DOHH2 (cell line): ENCODE measurements around the gene CCDC15.

Source experiments
- H3F3A ChIP-seq: fragments of 200-600 bp; sonication (generic), shearing (Covaris generic); 2 replicates; pipeline ENCODE4 v1.6.0; 2016; ENCODE audit warnings: antibody characterized with exemption, mild to moderate bottlenecking; ENCODE audit not compliant: control insufficient read depth, insufficient read depth
- H3K27ac ChIP-seq: fragments of 200-600 bp; sonication (generic); 2 replicates; pipeline ENCODE4 v1.5.1; 2014; ENCODE audit warnings: low read depth, mild to moderate bottlenecking, low read length, moderate library complexity
- H3K27me3 ChIP-seq: fragments of 200-600 bp; sonication (generic); 2 replicates; pipeline ENCODE4 v1.6.1; 2014; ENCODE audit warnings: mild to moderate bottlenecking, low read length, mixed read lengths; ENCODE audit not compliant: control insufficient read depth
- H3K36me3 ChIP-seq: fragments of 200-600 bp; sonication (generic); 2 replicates; pipeline ENCODE4 v1.6.1; 2014; ENCODE audit warnings: mild to moderate bottlenecking, low read length, moderate library complexity, mixed read lengths; ENCODE audit not compliant: control insufficient read depth
- H3K4me1 ChIP-seq: fragments of 200-600 bp; sonication (generic); 2 replicates; pipeline ENCODE4 v1.6.1; 2014; ENCODE audit warnings: mild to moderate bottlenecking, low read length, mixed read lengths; ENCODE audit not compliant: control insufficient read depth
- H3K4me2 ChIP-seq: fragments of 200-600 bp; sonication (generic); 2 replicates; pipeline ENCODE4 v1.6.0; 2014; ENCODE audit warnings: mild to moderate bottlenecking, low read length, moderate library complexity
- H3K4me3 ChIP-seq: fragments of 200-600 bp; sonication (generic); 2 replicates; pipeline ENCODE4 v1.5.1; 2014; ENCODE audit warnings: mild to moderate bottlenecking, low read length, mixed read lengths
- H3K79me2 ChIP-seq: fragments of 200-600 bp; sonication (generic); 2 replicates; pipeline ENCODE4 v1.6.1; 2014; ENCODE audit warnings: mild to moderate bottlenecking, low read length, mixed read lengths; ENCODE audit not compliant: control insufficient read depth
- H3K9me2 ChIP-seq: fragments of 200-600 bp; sonication (generic); replicated peaks from 2 replicates; pipeline ENCODE4 v1.6.1; 2014; ENCODE audit warnings: mild to moderate bottlenecking, low read length, mixed read lengths; ENCODE audit not compliant: control insufficient read depth
- H3K9me3 ChIP-seq: fragments of 200-600 bp; sonication (generic); 2 replicates; pipeline ENCODE4 v1.6.1; 2014; ENCODE audit warnings: antibody characterized with exemption, low read length, mixed read lengths; ENCODE audit not compliant: control insufficient read depth, insufficient read depth
- H4K20me1 ChIP-seq: fragments of 200-600 bp; sonication (generic); 2 replicates; pipeline ENCODE4 v1.6.0; 2014; ENCODE audit warnings: low read depth, mild to moderate bottlenecking, antibody characterized with exemption, low read length, moderate library complexity; ENCODE audit not compliant: control insufficient read depth, insufficient read depth
- EZH2phosphoT487 ChIP-seq: fragments of 200-600 bp; sonication (generic); IDR thresholded peaks from 2 replicates; pipeline ENCODE4 v1.6.1; 2017; ENCODE audit warnings: borderline replicate concordance, mild to moderate bottlenecking, antibody characterized with exemption, low read length, moderate library complexity, mixed read lengths
- TF ChIP-seq, protein P1 (sequence below): fragments of 200-600 bp; sonication (generic); IDR thresholded peaks from one replicate; pipeline ENCODE4 v1.5.1; 2014; ENCODE audit warnings: antibody characterized with exemption, mild to moderate bottlenecking, low read depth, low read length; ENCODE audit not compliant: poor library complexity, severe bottlenecking

CCDC15 gene

DNA sequence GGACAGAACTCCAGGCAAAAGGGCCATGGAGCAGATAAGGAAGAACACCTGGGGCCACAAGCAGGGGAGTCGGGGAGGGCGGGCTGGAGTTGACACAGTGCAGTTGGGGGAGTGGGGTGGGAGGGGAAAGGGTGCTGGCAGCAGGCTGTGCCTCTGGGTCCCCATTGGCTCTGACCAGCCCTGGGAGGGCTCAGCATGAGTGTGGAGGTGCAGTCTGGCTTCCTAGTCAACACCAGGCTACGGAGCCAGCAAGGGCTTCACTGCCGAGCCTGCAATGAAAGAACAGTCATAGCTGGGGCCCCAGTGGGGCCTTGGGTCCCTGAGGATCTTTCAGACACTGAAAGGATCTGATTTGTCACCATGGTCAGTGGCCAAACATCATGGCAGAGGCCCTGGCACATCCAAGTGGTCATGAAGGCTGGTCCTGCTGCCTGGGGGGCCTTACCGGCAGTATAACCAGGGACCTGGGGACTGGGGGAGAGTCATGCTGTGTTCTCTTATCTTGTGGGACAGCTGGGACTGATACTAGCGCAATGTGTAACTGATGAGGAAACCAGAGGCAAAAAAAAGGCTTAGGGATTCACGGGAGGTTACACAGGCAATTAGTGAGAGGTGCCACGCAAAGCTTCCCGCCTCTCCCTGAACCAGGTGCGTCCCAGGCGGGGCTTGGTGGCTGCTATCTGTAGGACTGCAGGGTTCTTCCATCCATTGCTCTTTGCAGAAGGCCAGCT lies 120.7 kb downstream of the CCDC15 start:
- no peak overlapping the region for H3K4me2 ChIP-seq
- H3K9me3 ChIP-seq = no peaks in the 10 kb centered on the region

DNA sequence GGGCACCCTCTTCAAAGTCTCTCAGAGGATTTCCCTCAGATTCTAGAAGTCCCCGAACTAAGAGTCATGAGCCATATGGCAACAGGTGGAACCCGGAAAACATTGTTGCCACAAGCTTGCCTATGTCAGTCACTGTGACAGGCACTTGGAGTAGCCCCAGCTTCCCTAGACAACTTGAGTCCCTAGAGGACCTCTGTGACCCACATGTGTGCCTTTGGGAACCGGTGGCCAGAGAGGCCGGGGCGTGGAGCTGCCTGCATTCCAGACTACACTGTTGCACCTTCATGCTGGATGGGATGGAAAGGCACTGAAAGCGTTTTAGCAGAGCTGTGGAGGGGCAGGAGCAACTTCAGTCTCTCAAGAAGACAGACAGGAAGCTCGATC lies 121.2 kb downstream of the CCDC15 start:
- Histone ChIP-seq H3K79me2 (no peaks in the 10 kb centered on the region), H3K27me3 (no peaks in the 10 kb centered on the region), H3K27ac (no peak overlapping the region), H3K9me2 (no peaks in the 10 kb centered on the region), H4K20me1 (no peaks in the 10 kb centered on the region), H3K4me1 (peaks cover 40% of the 10 kb centered on the region), H3F3A (no peaks in the 10 kb centered on the region), H3K36me3 (no peaks in the 10 kb centered on the region), H3K4me3 (no peak overlapping the region), H3K9me3 (no peaks in the 10 kb centered on the region), H3K4me2 (no peak overlapping the region)
- TF ChIP-seq, protein P1, sequence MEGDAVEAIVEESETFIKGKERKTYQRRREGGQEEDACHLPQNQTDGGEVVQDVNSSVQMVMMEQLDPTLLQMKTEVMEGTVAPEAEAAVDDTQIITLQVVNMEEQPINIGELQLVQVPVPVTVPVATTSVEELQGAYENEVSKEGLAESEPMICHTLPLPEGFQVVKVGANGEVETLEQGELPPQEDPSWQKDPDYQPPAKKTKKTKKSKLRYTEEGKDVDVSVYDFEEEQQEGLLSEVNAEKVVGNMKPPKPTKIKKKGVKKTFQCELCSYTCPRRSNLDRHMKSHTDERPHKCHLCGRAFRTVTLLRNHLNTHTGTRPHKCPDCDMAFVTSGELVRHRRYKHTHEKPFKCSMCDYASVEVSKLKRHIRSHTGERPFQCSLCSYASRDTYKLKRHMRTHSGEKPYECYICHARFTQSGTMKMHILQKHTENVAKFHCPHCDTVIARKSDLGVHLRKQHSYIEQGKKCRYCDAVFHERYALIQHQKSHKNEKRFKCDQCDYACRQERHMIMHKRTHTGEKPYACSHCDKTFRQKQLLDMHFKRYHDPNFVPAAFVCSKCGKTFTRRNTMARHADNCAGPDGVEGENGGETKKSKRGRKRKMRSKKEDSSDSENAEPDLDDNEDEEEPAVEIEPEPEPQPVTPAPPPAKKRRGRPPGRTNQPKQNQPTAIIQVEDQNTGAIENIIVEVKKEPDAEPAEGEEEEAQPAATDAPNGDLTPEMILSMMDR = no peak
- no peak for TF ChIP-seq EZH2phosphoT487

More for the DNA sequence above, 120.7 kb downstream of the CCDC15 start:
- Histone ChIP-seq H3K27ac (no peak overlapping the region), H3K79me2 (no peaks in the 10 kb centered on the region), H3K4me3 (no peak overlapping the region), H3F3A (no peaks in the 10 kb centered on the region), H3K4me1 (peaks cover 44% of the 10 kb centered on the region), H4K20me1 (no peaks in the 10 kb centered on the region), H3K9me2 (no peaks in the 10 kb centered on the region), H3K27me3 (no peaks in the 10 kb centered on the region), H3K36me3 (no peaks in the 10 kb centered on the region)
- TF ChIP-seq, protein P1 = no peak
- TF ChIP-seq EZH2phosphoT487 = no peak

- no peaks in the 10 kb centered on the region for H3K36me3 ChIP-seq
- no peaks in the 10 kb centered on the region for H3K9me3 ChIP-seq
- no peaks in the 10 kb centered on the region for H4K20me1 ChIP-seq
- no peaks in the 10 kb centered on the region for H3F3A ChIP-seq
- H3K4me2 ChIP-seq = no peak overlapping the region
- no peaks in the 10 kb centered on the region for H3K79me2 ChIP-seq
- no peaks in the 10 kb centered on the region for H3K9me2 ChIP-seq
- TF ChIP-seq EZH2phosphoT487 = no peak
- TF ChIP-seq, protein P1 = no peak
- H3K27ac ChIP-seq = no peak overlapping the region
- H3K4me3 ChIP-seq = no peak overlapping the region
- no peaks in the 10 kb centered on the region for H3K27me3 ChIP-seq
- H3K4me1 ChIP-seq = peaks cover 33% of the 10 kb centered on the region
These were observed 121.9 kb downstream of the CCDC15 start for GRCh38 chr11:125075900-125076317.
